Stomach (tissue), 4 donors: ENCODE data around the gene ROBO1.

Source experiments
- EP300 ChIP-seq: sonication (generic); formaldehyde crosslinking; IDR thresholded peaks from one replicate; pipeline ENCODE4 v1.6.1; 2017; ENCODE audit warnings: antibody characterized with exemption
- POLR2A ChIP-seq, 4 donors: fragments of 450-650 bp; IDR thresholded peaks; one replicate each; pipeline ENCODE4 v1.6.1; 2016; ENCODE audit warnings: antibody characterized with exemption in 4 of 4, control low read depth in 2 of 4, mild to moderate bottlenecking in 1 of 4, moderate library complexity in 1 of 4
- TF ChIP-seq, protein P1 (sequence below), 7 experiments: fragments of 450-650 bp in 4 of 7; fragments of 200-600 bp in 3 of 7; sonication (generic) in 3 of 7; IDR thresholded peaks; one replicate each; pipeline ENCODE4 v1.5.1; 2016 to 2019; ENCODE audit warnings: antibody characterized with exemption in 7 of 7, control low read depth in 2 of 7, mild to moderate bottlenecking in 1 of 7

DNA sequence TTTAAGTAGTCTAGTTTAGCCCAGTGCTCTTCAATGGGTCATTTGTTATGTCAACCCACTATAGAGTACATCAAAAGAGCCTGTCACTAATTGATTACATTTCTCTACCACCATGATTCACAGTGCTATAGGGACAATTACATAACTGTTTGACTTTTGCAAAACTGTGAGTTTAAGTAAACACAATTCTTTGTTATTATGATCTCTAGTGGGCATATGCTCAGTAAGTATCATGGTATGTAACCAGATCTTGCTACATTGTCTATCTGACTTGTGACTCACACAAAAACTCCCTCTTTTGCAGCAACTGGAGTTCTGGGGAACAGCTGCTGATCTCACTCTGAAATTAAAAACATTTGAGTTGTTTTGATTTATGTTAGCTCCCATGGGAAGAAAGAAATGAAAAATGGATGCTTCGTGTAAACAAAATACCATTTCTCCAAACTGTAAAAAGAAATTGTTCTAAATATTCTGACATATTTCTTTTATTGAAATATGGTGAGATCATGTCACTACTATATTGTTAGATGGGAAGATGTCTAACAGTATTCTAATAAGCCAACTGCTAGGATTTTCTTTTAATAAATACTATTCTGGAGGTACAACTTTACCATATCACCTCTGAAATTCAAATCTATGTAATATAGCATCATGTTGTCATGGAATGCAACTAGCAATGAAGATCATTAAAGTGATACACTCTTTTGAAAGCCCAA is 470.4 kb downstream of the ROBO1 start:
- TF ChIP-seq, protein P1, sequence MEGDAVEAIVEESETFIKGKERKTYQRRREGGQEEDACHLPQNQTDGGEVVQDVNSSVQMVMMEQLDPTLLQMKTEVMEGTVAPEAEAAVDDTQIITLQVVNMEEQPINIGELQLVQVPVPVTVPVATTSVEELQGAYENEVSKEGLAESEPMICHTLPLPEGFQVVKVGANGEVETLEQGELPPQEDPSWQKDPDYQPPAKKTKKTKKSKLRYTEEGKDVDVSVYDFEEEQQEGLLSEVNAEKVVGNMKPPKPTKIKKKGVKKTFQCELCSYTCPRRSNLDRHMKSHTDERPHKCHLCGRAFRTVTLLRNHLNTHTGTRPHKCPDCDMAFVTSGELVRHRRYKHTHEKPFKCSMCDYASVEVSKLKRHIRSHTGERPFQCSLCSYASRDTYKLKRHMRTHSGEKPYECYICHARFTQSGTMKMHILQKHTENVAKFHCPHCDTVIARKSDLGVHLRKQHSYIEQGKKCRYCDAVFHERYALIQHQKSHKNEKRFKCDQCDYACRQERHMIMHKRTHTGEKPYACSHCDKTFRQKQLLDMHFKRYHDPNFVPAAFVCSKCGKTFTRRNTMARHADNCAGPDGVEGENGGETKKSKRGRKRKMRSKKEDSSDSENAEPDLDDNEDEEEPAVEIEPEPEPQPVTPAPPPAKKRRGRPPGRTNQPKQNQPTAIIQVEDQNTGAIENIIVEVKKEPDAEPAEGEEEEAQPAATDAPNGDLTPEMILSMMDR (IDR thresholded peaks at IDR 0.05): no peak
- no peak for TF ChIP-seq POLR2A (IDR thresholded peaks at IDR 0.05)
- TF ChIP-seq EP300: no peak
